Dedifferentiated amniotic fluid mesenchymal stem cell (primary cell): ENCODE data around the gene CHD5.

Experiments
- DNase-seq: peaks from one replicate; pipeline ENCODE4 v3.0.0-alpha.2; 2016; ENCODE audit errors: extremely low spot score

The CHD5 gene

GRCh38 chr1:6099787-6100765 is 80.0 kb downstream of the CHD5 start:
- no peak for DNase-seq

GRCh38 chr1:6099297-6099696 is 80.8 kb downstream of the CHD5 start:
- no peak for DNase-seq

- peak; percentile 41 for DNase-seq
Observed at GRCh38 chr1:6098303-6099215, 81.6 kb downstream of the CHD5 start.

- DNase-seq, result no peak
Observed at GRCh38 chr1:6097824-6098223, 82.3 kb downstream of the CHD5 start.

GRCh38 chr1:6097117-6097595 is 83.0 kb downstream of the CHD5 start:
- DNase-seq, result no peak

GRCh38 chr1:6096243-6097116 is 83.6 kb downstream of the CHD5 start:
- DNase-seq, result no peak

- no peak for DNase-seq
Observed at GRCh38 chr1:6095511-6096242, 84.4 kb downstream of the CHD5 start.

- DNase-seq, result no peak
Observed at GRCh38 chr1:6094801-6095505, 85.2 kb downstream of the CHD5 start.

GRCh38 chr1:6094246-6094645 is 85.9 kb downstream of the CHD5 start:
- DNase-seq, result no peak

- no peak for DNase-seq
Observed at GRCh38 chr1:6093611-6094010, 86.5 kb downstream of the CHD5 start.

- no peak for DNase-seq
Observed at GRCh38 chr1:6093071-6093470, 87.0 kb downstream of the CHD5 start.

- no peak for DNase-seq
Observed at GRCh38 chr1:6092211-6092610, 87.9 kb downstream of the CHD5 start.

- no peak for DNase-seq
Observed at GRCh38 chr1:6091823-6092109, 88.4 kb downstream of the CHD5 start.

GRCh38 chr1:6090996-6091822 is 88.9 kb downstream of the CHD5 start:
- no peak for DNase-seq

- no peak for DNase-seq
Observed at GRCh38 chr1:6090288-6090687, 89.8 kb downstream of the CHD5 start.

- no peak for DNase-seq
Observed at GRCh38 chr1:6088956-6089355, 91.2 kb downstream of the CHD5 start.

GRCh38 chr1:6087958-6088357 is 92.2 kb downstream of the CHD5 start:
- DNase-seq, result no peak

GRCh38 chr1:6087377-6087772 is 92.7 kb downstream of the CHD5 start:
- DNase-seq, result no peak

GRCh38 chr1:6086762-6087376 is 93.3 kb downstream of the CHD5 start:
- no peak for DNase-seq
